MCF 10A (cell line): ENCODE results near the gene DTL. TPM values are rescaled to one million over a fixed set of nuclear protein-coding genes. Genes with fewer than 3 reads are reported as not detected.

ENCODE experiments used
- BruUV-seq: library from RNA; stranded (reverse); fragments of 400-500 nt; replicated peaks from 2 replicates; lab custom pipeline; 2021; lab: Mats Ljungman, UMichigan
- CTCF ChIA-PET: fragments of 300-600 bp; sonication (Branson Sonifier 250); formaldehyde crosslinking; extraction: SDS; loops from one replicate; lab custom pipeline; 2021; ENCODE audit warnings: antibody characterized with exemption, inconsistent platforms; lab: Yijun Ruan, JAX
- POLR2A ChIA-PET: fragments of 300-600, 350-650 bp; sonication (Branson Sonifier 250); formaldehyde crosslinking; extraction: SDS; loops from one replicate; lab custom pipeline; 2020; ENCODE audit warnings: antibody characterized with exemption, inconsistent platforms; lab: Yijun Ruan, JAX
- DNase-seq: peaks from one replicate; pipeline ENCODE4 v3.0.0-alpha.2; 2018; ENCODE audit not compliant: unreplicated experiment
- H3K27ac Mint-ChIP-seq: one replicate; pipeline ENCODE4 v1.8.0; 2022; ENCODE audit warnings: mild to moderate bottlenecking, low read depth, mixed read lengths; ENCODE audit not compliant: unreplicated experiment
- H3K27me3 Mint-ChIP-seq: one replicate; pipeline ENCODE4 v1.8.0; 2022; ENCODE audit warnings: mixed read lengths; ENCODE audit not compliant: insufficient read depth, unreplicated experiment
- H3K36me3 Mint-ChIP-seq: one replicate; pipeline ENCODE4 v1.8.0; 2022; ENCODE audit warnings: mild to moderate bottlenecking, moderate library complexity, mixed read lengths; ENCODE audit not compliant: insufficient read depth, unreplicated experiment
- H3K4me1 Mint-ChIP-seq: one replicate; pipeline ENCODE4 v1.8.0; 2022; ENCODE audit warnings: mixed read lengths; ENCODE audit not compliant: insufficient read depth, unreplicated experiment
- H3K4me3 Mint-ChIP-seq: one replicate; pipeline ENCODE4 v1.8.0; 2022; ENCODE audit warnings: mild to moderate bottlenecking, moderate library complexity, mixed read lengths; ENCODE audit not compliant: unreplicated experiment
- H3K9me3 Mint-ChIP-seq: one replicate; pipeline ENCODE4 v1.8.0; 2022; ENCODE audit warnings: mixed read lengths; ENCODE audit not compliant: unreplicated experiment
- intact Hi-C: fragments of 100-400 bp; cut with micrococcal nuclease; formaldehyde crosslinking; loops from 2 replicates; pipeline ENCODE4 v1.14.1; 2022
- total RNA-seq: library from RNA; stranded (reverse); gene quantifications from 2 replicates; pipeline ENCODE4 v1.2.3, GENCODE V29; 2022
- TF ChIP-seq, protein P1 (sequence below): fragments of 200-600 bp; IDR thresholded peaks from one replicate; pipeline ENCODE4 v1.8.0; 2022; ENCODE audit warnings: antibody characterized with exemption, mild to moderate bottlenecking; ENCODE audit not compliant: unreplicated experiment

DTL gene
- total RNA-seq, 1 experiment from 2014 or later: 34.4 TPM

DNA sequence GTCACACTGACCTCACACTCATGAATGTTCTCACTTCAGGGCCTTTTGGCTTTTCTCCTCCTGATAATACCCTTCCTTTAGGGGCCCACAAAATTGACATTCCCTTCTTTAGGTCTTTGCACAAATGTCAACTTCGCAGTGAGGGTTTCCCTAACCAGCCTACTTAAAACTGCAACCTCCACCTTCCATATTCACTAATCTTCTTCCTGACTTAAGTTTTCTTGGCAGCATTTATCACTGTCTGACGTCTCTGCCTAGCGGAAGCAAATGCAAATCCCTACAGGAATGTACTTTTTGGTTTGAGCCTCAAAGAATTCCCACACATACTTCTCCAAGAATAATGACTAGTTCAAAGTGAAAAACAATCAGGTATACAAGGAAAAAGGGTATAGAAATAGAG lies 33.0 kb upstream of the DTL start:
- Mint-ChIP-seq H3K9me3 (no peaks in the 10 kb centered on the region), H3K27me3 (no peaks in the 10 kb centered on the region), H3K4me1 (no peaks in the 10 kb centered on the region), H3K36me3 (peaks cover 85% of the 10 kb centered on the region), H3K4me3 (no peak overlapping the region), H3K27ac (no peak overlapping the region)
- ChIA-PET POLR2A (no interaction called here), CTCF (interaction anchor here (1.2 to 2.2 kb wide), 5 partner anchors 11 to 321 kb away, joined by 4 to 13 read pairs (median 6); partner anchors contain the start of genes DTL and INTS7)
- TF ChIP-seq, protein P1, sequence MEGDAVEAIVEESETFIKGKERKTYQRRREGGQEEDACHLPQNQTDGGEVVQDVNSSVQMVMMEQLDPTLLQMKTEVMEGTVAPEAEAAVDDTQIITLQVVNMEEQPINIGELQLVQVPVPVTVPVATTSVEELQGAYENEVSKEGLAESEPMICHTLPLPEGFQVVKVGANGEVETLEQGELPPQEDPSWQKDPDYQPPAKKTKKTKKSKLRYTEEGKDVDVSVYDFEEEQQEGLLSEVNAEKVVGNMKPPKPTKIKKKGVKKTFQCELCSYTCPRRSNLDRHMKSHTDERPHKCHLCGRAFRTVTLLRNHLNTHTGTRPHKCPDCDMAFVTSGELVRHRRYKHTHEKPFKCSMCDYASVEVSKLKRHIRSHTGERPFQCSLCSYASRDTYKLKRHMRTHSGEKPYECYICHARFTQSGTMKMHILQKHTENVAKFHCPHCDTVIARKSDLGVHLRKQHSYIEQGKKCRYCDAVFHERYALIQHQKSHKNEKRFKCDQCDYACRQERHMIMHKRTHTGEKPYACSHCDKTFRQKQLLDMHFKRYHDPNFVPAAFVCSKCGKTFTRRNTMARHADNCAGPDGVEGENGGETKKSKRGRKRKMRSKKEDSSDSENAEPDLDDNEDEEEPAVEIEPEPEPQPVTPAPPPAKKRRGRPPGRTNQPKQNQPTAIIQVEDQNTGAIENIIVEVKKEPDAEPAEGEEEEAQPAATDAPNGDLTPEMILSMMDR: no peak
- BruUV-seq: no TSS peak
- intact Hi-C loops: no loop called here
- no peak for DNase-seq

DNA sequence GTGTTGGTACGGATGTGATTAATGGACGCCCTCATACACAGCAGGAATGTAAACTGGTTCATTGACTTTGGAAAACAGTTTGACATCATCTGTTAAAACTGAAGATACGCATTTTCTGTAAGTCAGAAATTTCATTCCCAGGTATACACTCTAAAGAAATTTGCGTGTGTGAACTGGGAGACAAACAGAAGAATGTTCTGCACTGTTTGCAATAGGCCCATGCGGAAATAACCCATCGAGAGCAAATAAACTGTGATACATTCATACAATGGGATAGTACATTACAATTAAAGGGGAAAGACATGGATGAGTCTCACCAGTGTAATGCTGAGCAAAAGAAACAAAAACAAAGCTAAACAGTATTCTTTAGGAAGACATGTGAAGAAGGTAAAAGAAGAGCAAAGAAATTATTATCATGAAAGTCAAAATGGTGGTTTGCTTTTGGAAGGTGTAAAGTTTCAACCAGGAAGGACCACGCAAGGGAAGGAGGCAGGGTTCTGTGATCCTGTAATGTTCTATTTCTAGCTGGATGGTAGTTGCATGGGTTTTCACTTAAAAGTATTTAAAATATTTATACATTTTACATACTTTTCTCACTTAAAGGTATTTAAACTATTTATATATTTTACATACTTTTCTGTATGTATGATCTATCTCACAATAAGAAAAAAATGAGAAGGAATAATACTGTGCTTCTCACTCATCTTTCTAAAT lies 30.5 kb upstream of the DTL start:
- intact Hi-C loops: no loop called here
- TF ChIP-seq, protein P1: no peak
- Mint-ChIP-seq H3K27me3 (no peaks in the 10 kb centered on the region), H3K9me3 (no peaks in the 10 kb centered on the region), H3K36me3 (peaks cover 70% of the 10 kb centered on the region), H3K27ac (no peak overlapping the region), H3K4me1 (no peaks in the 10 kb centered on the region), H3K4me3 (no peak overlapping the region)
- no TSS peak for BruUV-seq
- POLR2A ChIA-PET: interaction anchor here (0.6 to 1.5 kb wide), 6 partner anchors 10 to 789 kb away, joined by 3 to 4 read pairs (median 3); partner anchors contain the start of genes DTL and INTS7
- CTCF ChIA-PET: interaction anchor here (0.6 to 4.1 kb wide), 11 partner anchors 8 to 451 kb away, joined by 3 to 44 read pairs (median 3); partner anchors contain the start of genes DTL and INTS7
- no peak for DNase-seq

DNA sequence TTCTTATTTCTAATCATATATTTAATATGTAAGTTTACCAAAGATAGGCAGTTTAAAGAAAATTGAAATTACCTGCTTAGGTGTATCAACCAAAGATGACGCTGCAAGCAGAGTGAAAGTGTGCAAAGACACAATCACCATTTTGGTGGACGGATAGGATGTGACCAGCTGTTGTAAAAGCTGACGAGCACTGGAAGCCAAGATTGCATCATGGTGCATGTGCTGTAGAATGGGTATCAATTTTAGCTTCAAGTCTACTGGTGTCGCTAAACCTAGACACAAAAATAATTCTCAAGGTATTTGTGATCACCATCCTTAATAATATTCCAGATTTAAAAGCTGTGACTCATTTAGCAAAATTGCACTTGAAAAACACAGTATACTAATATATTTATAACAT lies 28.4 kb upstream of the DTL start:
- POLR2A ChIA-PET: interaction anchor here (0.7 to 1.6 kb wide), 4 partner anchors 27 to 802 kb away, joined by 3 to 4 read pairs (median 4); no protein-coding TSS in a partner anchor
- no peaks in the 10 kb centered on the region for H3K27me3 Mint-ChIP-seq
- no peaks in the 10 kb centered on the region for H3K4me1 Mint-ChIP-seq
- CTCF ChIA-PET: interaction anchor here (1.5 to 4.1 kb wide), 4 partner anchors 28 to 449 kb away, joined by 5 to 44 read pairs (median 9); partner anchors contain the start of genes DTL and INTS7
- DNase-seq: no peak
- H3K36me3 Mint-ChIP-seq: peaks cover 67% of the 10 kb centered on the region
- H3K4me3 Mint-ChIP-seq: no peak overlapping the region
- H3K27ac Mint-ChIP-seq: no peak overlapping the region
- intact Hi-C loops: no loop called here
- TF ChIP-seq, protein P1: no peak
- BruUV-seq: no TSS peak
- no peaks in the 10 kb centered on the region for H3K9me3 Mint-ChIP-seq

DNA sequence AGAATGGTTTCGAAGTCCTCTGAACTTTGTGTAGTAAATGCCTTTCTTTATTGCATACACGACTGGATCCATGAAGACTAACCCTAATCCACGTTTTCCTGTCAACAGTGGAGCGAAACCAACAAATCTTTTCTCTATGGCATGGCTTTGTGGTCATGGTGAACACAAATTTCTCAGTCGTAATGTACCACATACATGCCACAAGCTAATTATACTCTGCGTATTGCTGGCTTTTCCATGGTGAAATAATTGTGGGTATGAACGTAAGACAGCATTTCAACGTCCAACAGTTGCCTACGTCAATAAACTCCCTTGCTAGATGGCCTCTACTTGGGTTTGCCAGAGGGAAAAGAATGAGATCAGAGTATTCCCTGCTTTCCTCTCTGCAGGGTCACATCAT lies 27.7 kb upstream of the DTL start:
- Mint-ChIP-seq H3K36me3 (peaks cover 63% of the 10 kb centered on the region), H3K9me3 (no peaks in the 10 kb centered on the region), H3K4me3 (no peak overlapping the region), H3K27me3 (no peaks in the 10 kb centered on the region), H3K4me1 (no peaks in the 10 kb centered on the region), H3K27ac (no peak overlapping the region)
- POLR2A ChIA-PET: interaction anchor here (1.6 to 24.7 kb wide), 2 partner anchors 25 to 304 kb away, joined by 4 to 385 read pairs; partner anchors contain the start of genes DTL and INTS7
- no TSS peak for BruUV-seq
- CTCF ChIA-PET: interaction anchor here (0.7 to 12.7 kb wide), 5 partner anchors 27 to 448 kb away, joined by 4 to 332 read pairs (median 10); partner anchors contain the start of genes DTL and INTS7
- DNase-seq: no peak
- TF ChIP-seq, protein P1: no peak
- intact Hi-C loops: no loop called here
